ENCODE measurements around the gene AP2B1.

DNA sequence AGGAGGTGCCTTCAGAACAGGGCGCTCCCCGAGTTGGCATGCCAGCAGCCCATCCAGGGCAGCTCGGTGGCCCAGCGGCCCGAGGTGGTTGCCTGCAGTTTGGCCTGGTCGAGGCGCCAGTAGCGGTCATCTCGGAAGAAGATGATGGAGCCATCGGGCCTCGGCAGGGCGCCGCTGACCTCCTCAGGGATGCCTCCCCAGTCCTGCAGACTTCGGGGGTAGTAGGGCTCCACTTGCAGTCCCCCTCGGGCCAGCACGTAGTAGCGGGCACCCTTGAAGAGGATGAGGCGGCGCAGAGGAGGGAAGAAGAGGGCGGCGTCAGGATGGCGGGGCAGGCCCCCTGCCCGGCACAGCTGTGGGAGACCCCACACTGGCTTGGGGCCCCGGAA is 179.4 kb downstream of the AP2B1 start:
- TF ChIP-seq, protein P1, sequence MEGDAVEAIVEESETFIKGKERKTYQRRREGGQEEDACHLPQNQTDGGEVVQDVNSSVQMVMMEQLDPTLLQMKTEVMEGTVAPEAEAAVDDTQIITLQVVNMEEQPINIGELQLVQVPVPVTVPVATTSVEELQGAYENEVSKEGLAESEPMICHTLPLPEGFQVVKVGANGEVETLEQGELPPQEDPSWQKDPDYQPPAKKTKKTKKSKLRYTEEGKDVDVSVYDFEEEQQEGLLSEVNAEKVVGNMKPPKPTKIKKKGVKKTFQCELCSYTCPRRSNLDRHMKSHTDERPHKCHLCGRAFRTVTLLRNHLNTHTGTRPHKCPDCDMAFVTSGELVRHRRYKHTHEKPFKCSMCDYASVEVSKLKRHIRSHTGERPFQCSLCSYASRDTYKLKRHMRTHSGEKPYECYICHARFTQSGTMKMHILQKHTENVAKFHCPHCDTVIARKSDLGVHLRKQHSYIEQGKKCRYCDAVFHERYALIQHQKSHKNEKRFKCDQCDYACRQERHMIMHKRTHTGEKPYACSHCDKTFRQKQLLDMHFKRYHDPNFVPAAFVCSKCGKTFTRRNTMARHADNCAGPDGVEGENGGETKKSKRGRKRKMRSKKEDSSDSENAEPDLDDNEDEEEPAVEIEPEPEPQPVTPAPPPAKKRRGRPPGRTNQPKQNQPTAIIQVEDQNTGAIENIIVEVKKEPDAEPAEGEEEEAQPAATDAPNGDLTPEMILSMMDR (conservative IDR thresholded peaks at IDR 0.05): no peak
- TF ChIP-seq ZFX (IDR thresholded peaks at IDR 0.05): no peak
